Gastrocnemius medialis (tissue), 4 donors: ENCODE data around the gene TRPV3. TPM values are rescaled to one million over a fixed set of nuclear protein-coding genes. Genes with fewer than 3 reads are reported as not detected.

ENCODE experiments used
- ATAC-seq, 2 donors: fragments of 150-250 bp; one replicate each; pipeline ENCODE4 v1.9.1; 2016
- DNase-seq, 2 donors: peaks; one replicate each; pipeline ENCODE4 v3.0.0-alpha.2; 2019
- H3K27ac ChIP-seq, 4 donors: fragments of 200-600 bp; sonication (generic); 1 replicate in 1 of 4; 2 replicates in 3 of 4; pipeline ENCODE4 v1.5.1; 2016 to 2018; ENCODE audit warnings: mild to moderate bottlenecking in 2 of 4, moderate library complexity in 1 of 4
- H3K27me3 ChIP-seq, 3 donors: fragments of 200-600 bp; sonication (generic) in 2 of 3; 1 replicate in 1 of 3; 2 replicates in 2 of 3; pipeline versions ENCODE4 v1.5.1 to v1.6.0; 2016 to 2019; ENCODE audit warnings: mild to moderate bottlenecking in 1 of 3, moderate library complexity in 1 of 3
- H3K36me3 ChIP-seq, 2 donors: fragments of 200-600 bp; sonication (generic) in 1 of 2; one replicate each; pipeline ENCODE4 v1.5.1; 2017 to 2018
- H3K4me1 ChIP-seq, 2 donors: fragments of 200-600 bp; sonication (generic) in 1 of 2; one replicate each; pipeline ENCODE4 v1.5.1; 2016 to 2017; ENCODE audit warnings: mild to moderate bottlenecking in 2 of 2
- H3K4me3 ChIP-seq, 4 donors: fragments of 200-600 bp; sonication (generic) in 3 of 4; 1 replicate in 1 of 4; 2 replicates in 3 of 4; pipeline ENCODE4 v1.5.1; 2016 to 2019; ENCODE audit warnings: mild to moderate bottlenecking in 2 of 4
- H3K9me3 ChIP-seq, 3 donors: fragments of 200-600 bp; sonication (generic) in 2 of 3; 1 replicate in 1 of 3; 2 replicates in 2 of 3; pipeline ENCODE4 v1.5.1; 2016 to 2019
- CTCF ChIP-seq, 5 experiments: fragments of 450-650 bp in 3 of 5; fragments of 200-600 bp in 2 of 5; sonication (generic) in 2 of 5; IDR thresholded peaks in 4 of 5; conservative IDR thresholded peaks in 1 of 5; 1 replicate in 4 of 5; 2 replicates in 1 of 5; pipeline ENCODE4 v1.5.1; 2016 to 2019; ENCODE audit warnings: antibody characterized with exemption in 5 of 5, mild to moderate bottlenecking in 3 of 5, moderate library complexity in 3 of 5
- POLR2A ChIP-seq, 2 donors: fragments of 450-650 bp; IDR thresholded peaks; one replicate each; pipeline ENCODE4 v1.6.1; 2017; ENCODE audit warnings: antibody characterized with exemption in 2 of 2, mild to moderate bottlenecking in 2 of 2, moderate library complexity in 2 of 2
- in situ Hi-C, 4 donors: fragments of 200-750 bp; cut with MboI; loops; one replicate each; pipeline versions ENCODE4 v1.15.0 to v1.8.0; 2017; ENCODE audit warnings: low sequenced_read_pairs in 4 of 4
- intact Hi-C: fragments of 100-400 bp; cut with DNase I; formaldehyde crosslinking; loops from one replicate; pipeline ENCODE4 v1.15.1; 2023; ENCODE audit warnings: low total_unique reads
- total RNA-seq, 4 donors: library from RNA; depleted of rRNA; stranded (reverse); fragments of >200 nt; gene quantifications; one replicate each; pipeline versions ENCODE4 v1.1.0 to v1.2.3, GENCODE V29; 2016

The TRPV3 gene
- total RNA-seq, 4 donors from 2014 or later = 1.3 to 3.8 (median 1.6) TPM

- H3K4me3 ChIP-seq = no peak overlapping the region
- in situ Hi-C loops = no loop called here
- H3K9me3 ChIP-seq = no peaks in the 10 kb centered on the region
- intact Hi-C loops = loop anchor here (10.0 kb wide), 1 partner anchor 130 kb away; the partner anchor contains the start of genes EMC6 and TAX1BP3
- no peaks in the 10 kb centered on the region for H3K36me3 ChIP-seq
- no peak for ATAC-seq
- no peak for DNase-seq
- no peak for TF ChIP-seq CTCF (IDR thresholded peaks at IDR 0.05 in 4 of 5, conservative IDR thresholded peaks at IDR 0.05 in 1 of 5)
- no peak for TF ChIP-seq POLR2A (IDR thresholded peaks at IDR 0.05)
- no peak overlapping the region for H3K27ac ChIP-seq
- H3K27me3 ChIP-seq = no peaks in the 10 kb centered on the region
- H3K4me1 ChIP-seq = peaks cover 0 to 2% of the 10 kb centered on the region in 2 donors
Observed at GRCh38 chr17:3534881-3535252, 22.7 kb downstream of the TRPV3 start.

- in situ Hi-C loops = no loop called here
- ATAC-seq = no peak
- intact Hi-C loops = loop anchor here (10.0 kb wide), 1 partner anchor 131 kb away; the partner anchor contains the start of genes EMC6 and TAX1BP3
Observed at GRCh38 chr17:3533752-3534151, 23.9 kb downstream of the TRPV3 start.

GRCh38 chr17:3532859-3533142 lies 24.8 kb downstream of the TRPV3 start:
- no peaks in the 10 kb centered on the region for H3K9me3 ChIP-seq
- in situ Hi-C loops (no loop called here), intact Hi-C loops (loop anchor here (10.0 kb wide), 1 partner anchor 132 kb away; the partner anchor contains the start of genes EMC6 and TAX1BP3)
- no peaks in the 10 kb centered on the region for H3K27me3 ChIP-seq
- peaks cover 0 to 2% of the 10 kb centered on the region in 2 donors for H3K4me1 ChIP-seq
- no peak overlapping the region for H3K27ac ChIP-seq
- no peak for TF ChIP-seq POLR2A (IDR thresholded peaks at IDR 0.05)
- TF ChIP-seq CTCF (IDR thresholded peaks at IDR 0.05 in 4 of 5, conservative IDR thresholded peaks at IDR 0.05 in 1 of 5) = no peak
- H3K4me3 ChIP-seq = no peak overlapping the region
- no peaks in the 10 kb centered on the region for H3K36me3 ChIP-seq
- ATAC-seq = no peak
- no peak for DNase-seq

More at GRCh38 chr17:3533752-3534151, 23.9 kb downstream of the TRPV3 start:
- no peak for DNase-seq
- Histone ChIP-seq H3K36me3 (no peaks in the 10 kb centered on the region), H3K27me3 (no peaks in the 10 kb centered on the region), H3K4me3 (no peak overlapping the region), H3K9me3 (no peaks in the 10 kb centered on the region), H3K4me1 (peaks cover 0 to 2% of the 10 kb centered on the region in 2 donors), H3K27ac (no peak overlapping the region)
- TF ChIP-seq CTCF (IDR thresholded peaks at IDR 0.05 in 4 of 5, conservative IDR thresholded peaks at IDR 0.05 in 1 of 5) = no peak
- no peak for TF ChIP-seq POLR2A (IDR thresholded peaks at IDR 0.05)

- in situ Hi-C loops (no loop called here), intact Hi-C loops (loop anchor here (10.0 kb wide), 1 partner anchor 133 kb away; the partner anchor contains the start of genes EMC6 and TAX1BP3)
- no peak overlapping the region for H3K4me3 ChIP-seq
- TF ChIP-seq POLR2A (IDR thresholded peaks at IDR 0.05) (no peak), CTCF (IDR thresholded peaks at IDR 0.05 in 4 of 5, conservative IDR thresholded peaks at IDR 0.05 in 1 of 5) (no peak)
- H3K27me3 ChIP-seq = no peaks in the 10 kb centered on the region
- H3K9me3 ChIP-seq = no peaks in the 10 kb centered on the region
- peaks cover 0 to 2% of the 10 kb centered on the region in 2 donors for H3K4me1 ChIP-seq
- ATAC-seq (no peak), DNase-seq (no peak)
- no peaks in the 10 kb centered on the region for H3K36me3 ChIP-seq
- peak overlapping the region in 1 of 4 donors; percentile 53 for H3K27ac ChIP-seq
Observed at GRCh38 chr17:3532106-3532858, 25.3 kb downstream of the TRPV3 start.
